ENCODE results near the gene CMBL.

CMBL gene

GRCh38 chr5:10279925-10280720, 27.6 kb downstream of the CMBL start:
- TF ChIP-seq CTCF (IDR thresholded peaks at IDR 0.05; ENCODE audit: insufficient read depth, low read depth, low read length, missing control alignments), result no peak
- no peak overlapping the region for H3K4me3 ChIP-seq (ENCODE audit: low read depth, low read length)
- DNase-seq (ENCODE audit: low read depth), result no peak

GRCh38 chr5:10279328-10279727, 28.4 kb downstream of the CMBL start:
- no peak overlapping the region for H3K4me3 ChIP-seq (ENCODE audit: low read depth, low read length)
- no peak for TF ChIP-seq CTCF (IDR thresholded peaks at IDR 0.05; ENCODE audit: insufficient read depth, low read depth, low read length, missing control alignments)
- DNase-seq (ENCODE audit: low read depth), result no peak

GRCh38 chr5:10278658-10279279, 28.9 kb downstream of the CMBL start:
- TF ChIP-seq CTCF (IDR thresholded peaks at IDR 0.05; ENCODE audit: insufficient read depth, low read depth, low read length, missing control alignments), result no peak
- DNase-seq (ENCODE audit: low read depth), result no peak

GRCh38 chr5:10277773-10278630, 29.7 kb downstream of the CMBL start:
- no peak for TF ChIP-seq CTCF (IDR thresholded peaks at IDR 0.05; ENCODE audit: insufficient read depth, low read depth, low read length, missing control alignments)
- H3K4me3 ChIP-seq (ENCODE audit: low read depth, low read length), result no peak overlapping the region
- DNase-seq (ENCODE audit: low read depth), result no peak

More at GRCh38 chr5:10278658-10279279, 28.9 kb downstream of the CMBL start:
- no peak overlapping the region for H3K4me3 ChIP-seq (ENCODE audit: low read depth, low read length)

DNA sequence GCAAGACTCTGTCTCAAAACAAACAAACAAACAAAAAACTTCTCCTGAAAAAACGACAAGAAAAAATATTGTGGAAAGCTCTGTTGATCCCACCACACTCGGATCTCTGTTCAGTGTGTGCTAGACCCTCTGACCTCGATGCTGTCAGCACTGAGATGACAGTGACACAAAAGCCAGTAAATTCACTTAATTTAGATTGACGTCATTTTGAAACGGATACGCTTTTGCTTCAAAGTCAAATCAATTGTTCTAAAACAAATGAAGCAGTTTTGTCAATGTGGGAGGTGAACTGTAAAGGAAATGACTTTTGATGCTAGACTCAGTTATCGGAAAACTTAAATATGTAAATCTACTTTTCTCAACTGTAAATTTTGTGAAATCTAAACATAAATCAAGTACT, 31.0 kb downstream of the CMBL start:
- DNase-seq (ENCODE audit: low read depth), result no peak
- no peak for TF ChIP-seq CTCF (IDR thresholded peaks at IDR 0.05; ENCODE audit: insufficient read depth, low read depth, low read length, missing control alignments)
- no peak overlapping the region for H3K4me3 ChIP-seq (ENCODE audit: low read depth, low read length)

GRCh38 chr5:10275991-10276390, 31.7 kb downstream of the CMBL start:
- no peak for DNase-seq (ENCODE audit: low read depth)
- no peak for TF ChIP-seq CTCF (IDR thresholded peaks at IDR 0.05; ENCODE audit: insufficient read depth, low read depth, low read length, missing control alignments)
- H3K4me3 ChIP-seq (ENCODE audit: low read depth, low read length), result no peak overlapping the region
